Gastrocnemius medialis (tissue), 4 donors: Measurements from ENCODE around the gene SLX9. TPM values are rescaled to one million over a fixed set of nuclear protein-coding genes. Genes with fewer than 3 reads are reported as not detected.

Source experiments
- ATAC-seq, 2 donors: fragments of 150-250 bp; one replicate each; pipeline ENCODE4 v1.9.1; 2016
- DNase-seq, 2 donors: peaks; one replicate each; pipeline ENCODE4 v3.0.0-alpha.2; 2019
- H3K27ac ChIP-seq, 4 donors: fragments of 200-600 bp; sonication (generic); 1 replicate in 1 of 4; 2 replicates in 3 of 4; pipeline ENCODE4 v1.5.1; 2016 to 2018; ENCODE audit warnings: mild to moderate bottlenecking in 2 of 4, moderate library complexity in 1 of 4
- H3K27me3 ChIP-seq, 3 donors: fragments of 200-600 bp; sonication (generic) in 2 of 3; 1 replicate in 1 of 3; 2 replicates in 2 of 3; pipeline versions ENCODE4 v1.5.1 to v1.6.0; 2016 to 2019; ENCODE audit warnings: mild to moderate bottlenecking in 1 of 3, moderate library complexity in 1 of 3
- H3K36me3 ChIP-seq, 2 donors: fragments of 200-600 bp; sonication (generic) in 1 of 2; one replicate each; pipeline ENCODE4 v1.5.1; 2017 to 2018
- H3K4me1 ChIP-seq, 2 donors: fragments of 200-600 bp; sonication (generic) in 1 of 2; one replicate each; pipeline ENCODE4 v1.5.1; 2016 to 2017; ENCODE audit warnings: mild to moderate bottlenecking in 2 of 2
- H3K4me3 ChIP-seq, 4 donors: fragments of 200-600 bp; sonication (generic) in 3 of 4; 1 replicate in 1 of 4; 2 replicates in 3 of 4; pipeline ENCODE4 v1.5.1; 2016 to 2019; ENCODE audit warnings: mild to moderate bottlenecking in 2 of 4
- H3K9me3 ChIP-seq, 3 donors: fragments of 200-600 bp; sonication (generic) in 2 of 3; 1 replicate in 1 of 3; 2 replicates in 2 of 3; pipeline ENCODE4 v1.5.1; 2016 to 2019
- POLR2A ChIP-seq, 2 donors: fragments of 450-650 bp; IDR thresholded peaks; one replicate each; pipeline ENCODE4 v1.6.1; 2017; ENCODE audit warnings: antibody characterized with exemption in 2 of 2, mild to moderate bottlenecking in 2 of 2, moderate library complexity in 2 of 2
- in situ Hi-C, 4 donors: fragments of 200-750 bp; cut with MboI; loops; one replicate each; pipeline versions ENCODE4 v1.15.0 to v1.8.0; 2017; ENCODE audit warnings: low sequenced_read_pairs in 4 of 4
- intact Hi-C: fragments of 100-400 bp; cut with DNase I; formaldehyde crosslinking; loops from one replicate; pipeline ENCODE4 v1.15.1; 2023; ENCODE audit warnings: low total_unique reads
- total RNA-seq, 4 donors: library from RNA; depleted of rRNA; stranded (reverse); fragments of >200 nt; gene quantifications; one replicate each; pipeline versions ENCODE4 v1.1.0 to v1.2.3, GENCODE V29; 2016
- TF ChIP-seq, protein P1 (sequence below), 5 experiments: fragments of 450-650 bp in 3 of 5; fragments of 200-600 bp in 2 of 5; sonication (generic) in 2 of 5; IDR thresholded peaks in 4 of 5; conservative IDR thresholded peaks in 1 of 5; 1 replicate in 4 of 5; 2 replicates in 1 of 5; pipeline ENCODE4 v1.5.1; 2016 to 2019; ENCODE audit warnings: antibody characterized with exemption in 5 of 5, mild to moderate bottlenecking in 3 of 5, moderate library complexity in 3 of 5

The SLX9 gene
- total RNA-seq, 4 donors from 2014 or later, result 23.7 to 37.6 (median 25.8) TPM

DNA sequence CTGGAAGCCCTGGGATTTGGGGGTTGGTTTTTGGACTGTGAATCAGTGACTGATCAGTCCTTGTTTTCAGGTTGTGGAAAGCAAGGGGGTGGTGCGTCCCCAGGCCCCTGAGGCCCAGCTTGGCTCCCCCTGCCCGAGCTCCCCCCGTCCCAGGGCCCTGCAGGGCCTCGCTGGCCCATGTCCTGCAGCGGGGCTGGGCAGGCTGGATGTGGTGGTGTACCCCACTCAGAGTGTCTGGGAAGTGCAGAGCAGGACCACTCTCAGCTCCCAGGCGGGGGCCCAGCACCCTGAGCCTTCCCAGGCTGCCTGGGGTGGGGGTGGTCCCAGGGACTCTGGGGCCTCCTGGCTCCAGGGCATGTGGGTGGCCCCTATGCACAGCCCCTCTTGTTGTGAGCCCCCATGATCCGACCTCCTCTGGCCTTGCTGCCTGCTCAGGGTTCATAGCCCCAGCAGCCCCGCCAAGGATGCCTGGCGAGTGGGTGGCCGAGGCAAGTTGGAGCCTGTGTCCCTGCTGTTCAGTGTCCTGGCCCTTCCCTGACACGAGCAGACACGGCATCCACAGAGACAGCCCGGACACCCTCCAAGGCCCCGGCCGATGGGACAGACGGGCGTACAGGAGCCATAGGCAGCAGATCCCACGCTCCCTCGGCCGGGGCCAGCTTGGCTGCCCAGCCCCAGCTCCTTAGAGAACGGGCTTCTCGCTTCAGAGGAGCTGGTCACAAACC, 37.9 kb downstream of the SLX9 start:
- intact Hi-C loops (no loop called here), in situ Hi-C loops (no loop called here)
- no peak overlapping the region for H3K27ac ChIP-seq
- no peak for DNase-seq
- H3K4me1 ChIP-seq, result no peaks in the 10 kb centered on the region
- TF ChIP-seq, protein P1, sequence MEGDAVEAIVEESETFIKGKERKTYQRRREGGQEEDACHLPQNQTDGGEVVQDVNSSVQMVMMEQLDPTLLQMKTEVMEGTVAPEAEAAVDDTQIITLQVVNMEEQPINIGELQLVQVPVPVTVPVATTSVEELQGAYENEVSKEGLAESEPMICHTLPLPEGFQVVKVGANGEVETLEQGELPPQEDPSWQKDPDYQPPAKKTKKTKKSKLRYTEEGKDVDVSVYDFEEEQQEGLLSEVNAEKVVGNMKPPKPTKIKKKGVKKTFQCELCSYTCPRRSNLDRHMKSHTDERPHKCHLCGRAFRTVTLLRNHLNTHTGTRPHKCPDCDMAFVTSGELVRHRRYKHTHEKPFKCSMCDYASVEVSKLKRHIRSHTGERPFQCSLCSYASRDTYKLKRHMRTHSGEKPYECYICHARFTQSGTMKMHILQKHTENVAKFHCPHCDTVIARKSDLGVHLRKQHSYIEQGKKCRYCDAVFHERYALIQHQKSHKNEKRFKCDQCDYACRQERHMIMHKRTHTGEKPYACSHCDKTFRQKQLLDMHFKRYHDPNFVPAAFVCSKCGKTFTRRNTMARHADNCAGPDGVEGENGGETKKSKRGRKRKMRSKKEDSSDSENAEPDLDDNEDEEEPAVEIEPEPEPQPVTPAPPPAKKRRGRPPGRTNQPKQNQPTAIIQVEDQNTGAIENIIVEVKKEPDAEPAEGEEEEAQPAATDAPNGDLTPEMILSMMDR (IDR thresholded peaks at IDR 0.05 in 4 of 5, conservative IDR thresholded peaks at IDR 0.05 in 1 of 5), result no peak
- no peak for TF ChIP-seq POLR2A (IDR thresholded peaks at IDR 0.05)
- no peaks in the 10 kb centered on the region for H3K27me3 ChIP-seq
- H3K36me3 ChIP-seq, result no peaks in the 10 kb centered on the region
- no peak overlapping the region for H3K4me3 ChIP-seq
- no peaks in the 10 kb centered on the region for H3K9me3 ChIP-seq
- ATAC-seq, result no peak

DNA sequence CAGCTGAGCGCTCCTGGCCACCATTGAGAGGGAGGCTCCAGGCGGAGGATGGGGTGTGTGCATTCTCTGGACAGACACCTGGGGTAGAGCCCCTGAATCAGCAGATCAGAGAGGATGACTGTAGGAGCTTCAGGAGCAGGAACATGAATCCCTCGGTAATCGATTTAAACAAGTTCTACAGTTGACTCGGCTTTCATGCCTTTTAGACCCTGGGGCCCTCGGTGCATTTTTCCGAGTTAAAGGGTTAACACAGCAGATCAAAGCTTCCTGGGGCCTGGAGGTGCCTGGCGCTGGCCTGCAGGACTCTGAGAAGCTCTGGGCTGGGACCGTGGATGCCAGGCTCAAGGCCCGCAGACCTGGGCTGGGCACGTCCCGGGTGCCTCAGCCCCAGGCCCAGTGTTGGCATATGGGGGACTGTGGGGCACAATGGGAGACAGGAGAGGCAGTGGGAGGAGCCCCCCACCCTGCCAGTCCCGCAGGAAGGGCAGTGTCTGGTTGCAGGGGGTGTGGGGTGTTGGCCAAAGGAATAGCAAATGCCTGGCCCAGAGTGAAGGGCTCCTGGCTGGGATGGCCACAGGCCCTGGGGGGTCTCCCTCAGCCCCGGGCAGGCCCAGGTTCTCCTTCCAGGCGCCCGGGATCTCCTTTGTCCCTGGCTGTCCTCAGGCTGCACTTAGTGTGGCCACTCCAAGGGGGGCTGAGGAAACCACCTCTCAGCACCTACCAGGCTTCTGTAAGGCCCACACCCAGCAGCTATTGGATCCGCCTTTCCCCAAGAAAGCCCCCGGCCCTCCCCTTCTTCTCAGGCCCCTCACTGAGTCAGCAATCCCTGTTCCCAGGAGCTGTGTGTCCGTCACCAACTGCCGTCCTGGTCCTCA, 40.1 kb downstream of the SLX9 start:
- in situ Hi-C loops, result no loop called here
- H3K4me1 ChIP-seq, result peaks cover 0 to 6% of the 10 kb centered on the region in 2 donors
- no peaks in the 10 kb centered on the region for H3K36me3 ChIP-seq
- no peaks in the 10 kb centered on the region for H3K27me3 ChIP-seq
- H3K9me3 ChIP-seq, result no peaks in the 10 kb centered on the region
- no peak overlapping the region for H3K4me3 ChIP-seq
- ATAC-seq (no peak), DNase-seq (no peak)
- no peak overlapping the region for H3K27ac ChIP-seq
- intact Hi-C loops, result no loop called here
- TF ChIP-seq POLR2A (IDR thresholded peaks at IDR 0.05), result no peak
- TF ChIP-seq, protein P1 (IDR thresholded peaks at IDR 0.05 in 4 of 5, conservative IDR thresholded peaks at IDR 0.05 in 1 of 5), result no peak

DNA sequence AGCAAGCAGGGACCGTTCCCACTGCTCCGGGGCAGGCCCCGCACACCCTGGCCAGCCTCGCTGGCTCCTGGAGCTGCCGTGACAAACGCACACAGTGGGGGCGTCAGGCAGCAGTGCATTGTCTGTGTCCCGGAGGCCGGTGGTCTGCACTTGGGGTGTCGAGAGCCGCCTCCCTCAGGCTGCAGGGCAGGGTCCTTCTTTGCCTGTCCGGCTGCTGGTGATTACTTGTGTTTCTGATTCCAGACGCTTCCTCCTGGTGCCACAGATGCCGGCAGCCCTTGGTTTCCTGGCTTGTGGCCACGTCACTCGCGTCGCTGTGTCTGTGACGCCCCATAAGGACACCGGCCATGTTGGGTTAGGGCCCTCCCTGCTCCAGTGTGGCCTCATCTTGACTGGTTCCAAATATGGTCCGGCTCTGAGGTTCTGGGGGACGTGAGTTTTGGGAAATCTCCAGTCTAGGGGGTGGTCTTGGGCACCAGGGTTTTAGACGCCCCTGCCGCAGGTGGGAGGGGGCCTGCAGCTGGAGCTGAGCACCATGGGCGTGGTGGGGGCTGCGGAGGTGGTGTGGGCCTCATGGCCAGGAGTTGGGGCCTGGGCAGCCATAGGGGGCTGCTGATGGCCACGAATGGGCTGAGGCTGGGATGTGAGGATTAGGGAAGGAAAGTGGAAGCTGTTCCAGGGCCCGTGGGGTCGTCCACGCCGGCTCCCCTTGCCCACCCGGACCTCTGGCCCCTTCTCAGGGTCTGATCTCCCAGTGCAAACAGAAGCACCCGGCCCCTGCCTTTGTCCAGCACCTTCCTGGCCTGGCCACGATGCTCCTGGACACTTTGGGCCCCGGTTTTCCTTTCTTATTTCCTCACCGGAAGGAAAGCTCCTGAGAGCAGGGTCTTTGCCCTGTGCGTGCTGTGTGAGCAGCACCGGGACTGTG, 41.0 kb downstream of the SLX9 start:
- TF ChIP-seq, protein P1 (IDR thresholded peaks at IDR 0.05 in 4 of 5, conservative IDR thresholded peaks at IDR 0.05 in 1 of 5), result no peak
- Histone ChIP-seq H3K27me3 (no peaks in the 10 kb centered on the region), H3K36me3 (no peaks in the 10 kb centered on the region), H3K4me1 (peaks cover 0 to 7% of the 10 kb centered on the region in 2 donors), H3K9me3 (no peaks in the 10 kb centered on the region), H3K4me3 (no peak overlapping the region), H3K27ac (no peak overlapping the region)
- DNase-seq, result no peak
- in situ Hi-C loops (no loop called here), intact Hi-C loops (no loop called here)
- no peak for ATAC-seq

DNA sequence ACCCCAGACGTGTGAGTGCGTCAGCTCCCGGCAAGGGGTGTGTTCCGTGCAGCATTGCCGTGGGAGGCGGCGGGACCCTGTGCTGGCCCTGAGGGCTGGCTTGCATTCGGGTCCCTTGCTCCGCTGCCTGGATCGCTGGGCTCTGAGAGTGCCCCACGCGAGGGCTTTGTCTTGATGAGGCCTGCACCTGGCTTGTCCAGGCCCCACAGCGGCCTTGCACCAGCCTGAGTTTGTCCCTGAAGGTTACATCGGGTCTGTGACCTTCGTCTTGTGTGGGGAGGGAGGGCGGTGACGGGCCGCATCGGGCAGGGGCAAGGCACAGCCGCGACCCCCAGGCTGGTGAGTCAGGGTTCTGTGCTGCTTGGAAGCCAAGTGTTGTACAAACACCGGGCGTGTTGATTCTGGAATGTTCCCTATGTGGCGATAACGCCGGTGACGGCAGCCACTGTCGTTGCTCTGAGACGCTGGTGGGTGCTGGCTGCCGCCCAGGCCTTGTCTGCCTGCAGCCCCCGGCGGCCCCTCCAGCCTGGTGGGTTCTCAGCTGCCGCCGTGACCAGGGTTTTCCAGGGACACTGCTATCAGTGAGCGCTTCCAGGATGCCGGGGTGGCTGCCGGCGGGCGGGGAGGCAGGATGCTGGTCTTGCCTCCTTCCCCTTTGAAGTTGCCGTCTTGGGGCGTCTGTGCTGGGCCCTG, 42.9 kb downstream of the SLX9 start:
- H3K4me3 ChIP-seq, result no peak overlapping the region
- DNase-seq (no peak), ATAC-seq (no peak)
- H3K9me3 ChIP-seq, result no peaks in the 10 kb centered on the region
- in situ Hi-C loops (no loop called here), intact Hi-C loops (no loop called here)
- H3K27ac ChIP-seq, result no peak overlapping the region
- H3K4me1 ChIP-seq, result peaks cover 0 to 7% of the 10 kb centered on the region in 2 donors
- TF ChIP-seq POLR2A (IDR thresholded peaks at IDR 0.05), result no peak
- TF ChIP-seq, protein P1 (IDR thresholded peaks at IDR 0.05 in 4 of 5, conservative IDR thresholded peaks at IDR 0.05 in 1 of 5), result no peak
- no peaks in the 10 kb centered on the region for H3K36me3 ChIP-seq
- no peaks in the 10 kb centered on the region for H3K27me3 ChIP-seq
